Right lung (tissue), 5 donors: ENCODE measurements around the gene CDH6. TPM values are rescaled to one million over a fixed set of nuclear protein-coding genes. Genes with fewer than 3 reads are reported as not detected.

ENCODE experiments used
- DNase-seq, 2 donors: peaks; one replicate each; pipeline ENCODE4 v3.0.0-alpha.2; 2013
- polyA plus RNA-seq, 5 donors: library from polyadenylated mRNA; unstranded; fragments of 120-200 nt; gene quantifications; one replicate each; pipeline versions ENCODE4 v1.2.1 to v1.2.3, GENCODE V29; 2013; ENCODE audit warnings: inconsistent platforms in 1 of 5, low replicate concordance in 1 of 5; ENCODE audit not compliant: insufficient read length in 5 of 5, insufficient read depth in 1 of 5

Gene CDH6
- polyA plus RNA-seq, 5 donors: 5.9 to 10.0 (median 9.1) TPM

- DNase-seq: no peak
Observed at GRCh38 chr5:31194892-31195555, 1.5 kb downstream of the CDH6 start.

- DNase-seq: no peak
Observed at GRCh38 chr5:31196309-31196708, 2.8 kb downstream of the CDH6 start.

GRCh38 chr5:31197183-31197582 is 3.7 kb downstream of the CDH6 start:
- no peak for DNase-seq

GRCh38 chr5:31204958-31205357 is 11.5 kb downstream of the CDH6 start:
- DNase-seq: no peak

- no peak for DNase-seq
Observed at GRCh38 chr5:31208043-31208442, 14.6 kb downstream of the CDH6 start.

- no peak for DNase-seq
Observed at GRCh38 chr5:31209334-31209733, 15.8 kb downstream of the CDH6 start.

GRCh38 chr5:31211098-31211497 is 17.6 kb downstream of the CDH6 start:
- DNase-seq: no peak

GRCh38 chr5:31213257-31213656 is 19.8 kb downstream of the CDH6 start:
- no peak for DNase-seq

GRCh38 chr5:31213705-31214121 is 20.2 kb downstream of the CDH6 start:
- no peak for DNase-seq

GRCh38 chr5:31214229-31214628 is 20.7 kb downstream of the CDH6 start:
- DNase-seq: no peak

GRCh38 chr5:31215236-31215635 is 21.8 kb downstream of the CDH6 start:
- no peak for DNase-seq

GRCh38 chr5:31217446-31217845 is 24.0 kb downstream of the CDH6 start:
- no peak for DNase-seq

GRCh38 chr5:31218978-31219377 is 25.5 kb downstream of the CDH6 start:
- DNase-seq: no peak

- DNase-seq: no peak
Observed at GRCh38 chr5:31221001-31221400, 27.5 kb downstream of the CDH6 start.

- no peak for DNase-seq
Observed at GRCh38 chr5:31225118-31225517, 31.6 kb downstream of the CDH6 start.

- no peak for DNase-seq
Observed at GRCh38 chr5:31225613-31226012, 32.1 kb downstream of the CDH6 start.

GRCh38 chr5:31226651-31227050 is 33.2 kb downstream of the CDH6 start:
- DNase-seq: no peak

GRCh38 chr5:31229266-31229665 is 35.8 kb downstream of the CDH6 start:
- DNase-seq: no peak

- no peak for DNase-seq
Observed at GRCh38 chr5:31231177-31231838, 37.8 kb downstream of the CDH6 start.

- DNase-seq: peak; percentile 17 to 30
Observed at GRCh38 chr5:31232273-31232888, 38.9 kb downstream of the CDH6 start.

GRCh38 chr5:31235381-31235780 is 41.9 kb downstream of the CDH6 start:
- DNase-seq: no peak

GRCh38 chr5:31236339-31236738 is 42.9 kb downstream of the CDH6 start:
- no peak for DNase-seq

GRCh38 chr5:31237174-31237573 is 43.7 kb downstream of the CDH6 start:
- no peak for DNase-seq
